KOPT-K1 (cell line): ENCODE data around the gene PDE10A.
"Not testable (repeated sequence)": the region's sequence is repeated elsewhere in the genome, so short reads cannot be mapped to it uniquely, and the experiment has no call there.

Experiments
- H3K27ac ChIP-seq: fragments of 200-600 bp; sonication (generic); 2 replicates; pipeline ENCODE4 v1.5.1; 2016; ENCODE audit warnings: antibody characterized with exemption, mild to moderate bottlenecking, low read depth, low read length; ENCODE audit not compliant: poor library complexity, severe bottlenecking
- H3K36me3 ChIP-seq: fragments of 200-600 bp; sonication (generic); 2 replicates; pipeline ENCODE4 v1.5.1; 2017; ENCODE audit warnings: antibody characterized with exemption, mild to moderate bottlenecking, low read length, moderate library complexity; ENCODE audit not compliant: insufficient read depth
- H3K9me3 ChIP-seq: fragments of 200-600 bp; sonication (generic); 2 replicates; pipeline ENCODE4 v1.5.1; 2017; ENCODE audit warnings: antibody characterized with exemption, low read length, mild to moderate bottlenecking; ENCODE audit not compliant: insufficient read depth, poor library complexity, severe bottlenecking

The PDE10A gene

DNA sequence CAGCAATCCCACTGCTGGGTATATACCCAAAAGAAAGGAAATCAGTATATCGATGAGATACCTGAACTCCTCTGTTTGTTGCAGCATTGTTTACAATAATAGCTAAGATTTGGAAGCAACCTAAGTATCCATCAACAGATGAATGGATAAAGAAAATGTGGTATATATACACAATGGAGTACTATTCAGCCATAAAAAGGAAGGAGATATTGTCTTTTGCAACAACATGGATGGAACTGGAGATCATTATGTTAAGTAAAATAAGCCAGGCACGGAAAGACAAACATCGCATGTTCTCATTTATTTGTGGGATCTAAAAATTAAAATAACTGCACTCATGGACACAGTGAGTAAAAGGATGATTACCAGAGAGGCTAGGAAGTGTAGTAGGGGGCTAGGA is 108.4 kb downstream of the PDE10A start:
- not testable (repeated sequence) for H3K27ac ChIP-seq, H3K9me3 ChIP-seq, H3K36me3 ChIP-seq

DNA sequence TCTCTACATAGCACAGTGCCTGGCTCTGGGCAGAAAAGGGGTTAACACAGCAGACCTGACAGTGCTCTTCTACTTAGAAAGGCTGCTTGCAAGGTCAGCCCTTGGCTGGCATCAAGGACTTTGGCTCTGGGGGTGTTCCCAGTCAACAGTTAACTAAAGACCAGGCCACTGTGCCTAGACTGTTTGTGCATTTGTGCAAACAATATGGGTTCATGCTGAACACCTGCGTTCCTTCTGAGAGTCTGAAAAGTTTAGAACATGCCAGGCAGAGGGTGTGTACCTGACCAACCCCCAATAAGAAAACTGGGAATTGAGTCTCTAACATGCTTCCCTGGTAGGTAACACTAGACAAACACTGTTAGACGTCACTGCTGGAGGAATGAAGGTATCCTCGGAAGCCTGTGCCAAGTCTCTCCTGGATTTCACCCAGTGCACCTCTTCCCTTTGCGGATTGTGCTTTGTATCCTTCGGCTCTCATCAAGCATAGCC is 110.7 kb downstream of the PDE10A start:
- Histone ChIP-seq H3K36me3 (no peaks in the 10 kb centered on the region), H3K27ac (no peak overlapping the region), H3K9me3 (no peaks in the 10 kb centered on the region)

DNA sequence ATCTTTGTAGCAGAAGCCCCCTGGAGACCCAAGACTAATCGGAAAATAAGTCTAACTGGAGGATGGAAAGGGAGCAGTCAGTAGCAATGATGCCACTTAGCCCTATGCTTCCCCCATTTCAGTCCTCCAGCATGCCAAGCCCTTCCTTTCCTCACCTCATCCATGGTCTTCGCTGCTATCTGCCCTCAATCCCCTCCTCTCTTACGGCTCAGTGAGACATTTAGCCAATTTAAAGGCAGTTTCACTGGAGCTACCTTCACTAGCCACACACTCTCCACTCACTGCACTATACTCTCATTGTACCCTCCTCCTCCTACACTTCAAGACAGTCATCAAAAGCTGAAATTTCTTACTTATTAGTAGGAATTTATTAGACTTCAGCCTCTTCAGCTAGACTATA is 111.2 kb downstream of the PDE10A start:
- H3K9me3 ChIP-seq: no peaks in the 10 kb centered on the region
- no peak overlapping the region for H3K27ac ChIP-seq
- H3K36me3 ChIP-seq: no peaks in the 10 kb centered on the region

DNA sequence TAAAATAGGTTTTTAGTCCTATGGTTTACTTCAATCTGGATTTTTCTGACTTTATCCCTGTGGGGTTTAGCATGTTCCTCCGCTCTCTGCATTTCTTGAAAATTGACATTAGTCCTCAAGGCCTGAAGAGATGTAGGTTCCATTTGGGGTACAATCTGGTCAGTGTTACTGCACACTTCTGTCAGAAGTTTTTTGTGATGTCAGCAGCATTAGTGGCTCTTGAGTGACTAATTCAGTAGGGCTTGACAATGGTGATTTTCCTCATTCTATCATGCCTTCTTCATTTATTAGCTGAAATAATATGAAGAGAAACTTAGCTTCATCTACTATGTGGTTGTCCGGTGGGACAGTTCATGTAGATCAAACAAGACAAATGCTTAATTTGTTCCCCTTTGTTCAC is 114.6 kb downstream of the PDE10A start:
- Histone ChIP-seq H3K27ac (no peak overlapping the region), H3K36me3 (no peaks in the 10 kb centered on the region), H3K9me3 (no peaks in the 10 kb centered on the region)

DNA sequence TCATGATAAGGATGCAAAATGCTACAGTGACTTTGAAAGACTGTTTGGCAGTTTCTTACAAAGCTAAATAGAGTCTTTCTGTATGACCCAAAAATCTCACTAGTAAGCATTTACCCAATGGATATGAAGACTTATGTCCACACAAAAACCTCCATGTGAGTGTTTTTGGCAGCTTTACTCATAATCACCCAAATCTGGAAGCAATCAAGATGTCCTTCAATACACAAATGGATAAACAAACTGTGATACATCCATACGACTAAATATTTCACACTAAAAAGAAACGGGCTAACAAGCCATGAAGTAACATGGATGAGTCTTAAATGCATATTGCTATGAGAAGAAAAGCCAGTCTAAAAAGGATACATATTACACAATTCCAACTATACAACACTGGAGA is 117.2 kb downstream of the PDE10A start:
- no peaks in the 10 kb centered on the region for H3K9me3 ChIP-seq
- no peaks in the 10 kb centered on the region for H3K36me3 ChIP-seq
- H3K27ac ChIP-seq: no peak overlapping the region

DNA sequence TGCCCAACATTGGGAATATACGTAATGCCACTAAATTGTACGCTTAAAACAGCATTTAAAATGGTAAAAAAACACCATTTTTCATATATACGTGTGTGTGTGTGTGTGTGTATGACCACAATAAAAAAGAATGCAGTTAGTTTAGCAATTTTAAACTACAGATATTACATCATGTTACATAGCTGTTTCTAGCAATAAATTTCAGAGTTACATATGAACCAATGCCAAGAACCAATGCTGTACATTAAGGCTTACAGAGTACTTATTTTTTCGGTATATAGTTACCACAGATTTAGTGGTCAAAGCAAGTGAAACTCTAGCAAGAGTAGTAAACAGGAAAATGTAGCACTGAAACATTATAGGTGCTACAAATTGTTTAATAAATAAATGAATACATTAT is 119.3 kb downstream of the PDE10A start:
- Histone ChIP-seq H3K36me3 (no peaks in the 10 kb centered on the region), H3K27ac (no peak overlapping the region), H3K9me3 (no peaks in the 10 kb centered on the region)

DNA sequence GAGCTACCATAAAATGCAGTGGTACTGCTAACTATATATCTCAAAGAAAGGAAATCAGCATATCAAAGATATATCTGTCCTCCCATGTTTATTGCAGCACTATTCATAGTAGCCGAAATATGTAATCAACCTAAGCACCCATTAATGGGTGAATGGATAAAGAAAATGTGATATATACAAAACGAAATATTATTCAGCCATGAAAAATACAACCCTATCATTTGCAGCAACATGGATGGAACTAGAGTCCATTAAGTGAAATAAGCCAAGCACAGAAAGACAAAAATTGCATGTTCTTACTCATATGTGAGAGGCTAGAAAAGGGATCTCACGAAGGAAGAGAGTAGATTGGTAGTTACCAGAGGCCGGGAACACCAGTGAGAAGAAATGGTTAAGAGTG is 126.1 kb downstream of the PDE10A start:
- H3K27ac ChIP-seq: no peak overlapping the region

DNA sequence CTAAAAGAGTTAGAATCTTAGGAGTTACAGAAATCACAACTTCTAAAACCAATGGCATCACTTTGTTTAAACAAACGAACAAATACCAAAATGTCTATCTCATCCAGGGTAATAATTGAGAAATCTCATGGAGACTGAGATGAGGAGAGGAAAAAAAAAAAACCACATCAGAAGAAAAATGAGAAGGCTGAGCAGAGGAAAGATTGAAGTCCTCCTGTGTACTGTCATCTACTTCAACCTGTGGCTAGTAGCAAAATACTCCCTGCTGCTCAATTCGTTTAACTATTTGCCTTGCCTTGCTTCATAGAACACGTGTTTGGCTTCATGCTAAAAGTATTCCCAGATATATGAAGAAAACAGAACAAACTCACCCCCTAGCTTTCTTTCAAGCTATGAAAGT is 143.7 kb downstream of the PDE10A start:
- H3K27ac ChIP-seq: no peak overlapping the region
- H3K36me3 ChIP-seq: no peaks in the 10 kb centered on the region
- no peaks in the 10 kb centered on the region for H3K9me3 ChIP-seq

More for the DNA sequence above, 126.1 kb downstream of the PDE10A start:
- Histone ChIP-seq H3K9me3 (no peaks in the 10 kb centered on the region), H3K36me3 (no peaks in the 10 kb centered on the region)

DNA sequence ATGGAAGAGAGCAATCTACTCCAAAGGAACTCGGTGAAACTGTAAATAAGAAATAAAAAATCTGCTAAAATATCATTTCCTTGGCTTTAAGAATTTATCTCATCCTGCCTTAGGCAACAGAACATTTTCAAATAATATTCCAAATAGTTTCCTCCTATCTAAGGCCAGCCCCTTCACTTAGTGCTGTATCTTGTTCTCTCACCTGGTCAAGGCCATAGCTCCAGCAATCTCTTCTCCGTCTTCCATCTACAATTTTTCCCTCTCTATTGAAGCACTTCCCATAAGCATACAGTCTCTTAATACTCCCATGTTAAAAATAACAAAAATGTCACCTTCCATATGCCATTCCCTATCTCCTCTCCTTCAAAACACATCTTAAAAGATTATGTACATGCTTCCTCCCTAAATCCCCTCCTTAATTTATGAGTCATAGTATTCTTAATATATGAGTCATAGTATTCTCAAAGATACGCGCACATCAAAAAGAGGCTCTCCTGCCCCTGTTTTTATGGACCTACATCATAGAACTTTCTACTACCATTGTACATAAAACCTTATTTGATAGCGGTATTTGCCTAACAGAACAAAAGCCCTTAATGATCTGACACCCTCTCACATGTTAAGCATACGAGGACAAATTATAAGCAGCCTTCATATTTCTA is 146.9 kb downstream of the PDE10A start:
- Histone ChIP-seq H3K27ac (no peak overlapping the region), H3K36me3 (no peaks in the 10 kb centered on the region), H3K9me3 (no peaks in the 10 kb centered on the region)

DNA sequence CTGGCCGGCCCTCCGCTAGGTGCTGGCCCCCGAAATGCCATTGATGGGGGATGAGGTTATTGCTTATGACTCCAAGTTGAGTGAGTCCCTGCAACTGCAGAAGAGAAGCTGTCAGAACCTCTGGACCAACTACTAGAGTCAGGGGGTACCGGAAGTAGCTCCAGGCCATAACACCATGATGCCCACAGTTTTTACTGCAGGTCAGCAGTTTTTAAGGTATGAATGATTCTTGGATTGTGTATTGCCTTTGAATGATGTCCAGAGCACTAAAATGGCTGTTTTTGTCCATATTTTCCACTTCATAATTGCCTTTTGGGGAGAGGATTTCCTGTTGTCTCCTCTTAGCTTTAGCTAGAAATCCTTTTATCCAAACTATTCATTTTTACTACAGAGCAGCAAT is 148.4 kb downstream of the PDE10A start:
- no peaks in the 10 kb centered on the region for H3K36me3 ChIP-seq
- H3K27ac ChIP-seq: no peak overlapping the region

DNA sequence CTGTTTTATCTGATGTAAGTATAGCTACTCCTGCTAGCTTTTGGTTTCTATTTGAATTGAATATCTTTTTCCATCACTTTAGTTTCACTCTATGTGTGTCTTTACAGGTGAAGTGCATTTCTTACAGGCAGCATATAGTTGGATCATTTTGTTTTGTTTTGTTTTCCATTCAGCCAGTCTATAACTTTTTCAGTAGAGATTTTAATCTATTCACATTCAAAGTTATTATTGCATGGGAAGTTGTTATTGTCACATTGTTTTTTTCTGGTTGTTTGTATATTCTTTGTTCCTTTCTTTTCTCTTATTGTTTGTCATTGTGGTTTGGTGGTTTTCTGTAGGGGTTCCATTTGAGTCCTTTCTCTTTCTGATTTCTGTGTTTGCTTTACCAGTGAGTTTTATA is 151.2 kb downstream of the PDE10A start:
- Histone ChIP-seq H3K36me3 (no peaks in the 10 kb centered on the region), H3K9me3 (no peaks in the 10 kb centered on the region), H3K27ac (no peak overlapping the region)

More for the DNA sequence above, 148.4 kb downstream of the PDE10A start:
- no peaks in the 10 kb centered on the region for H3K9me3 ChIP-seq

DNA sequence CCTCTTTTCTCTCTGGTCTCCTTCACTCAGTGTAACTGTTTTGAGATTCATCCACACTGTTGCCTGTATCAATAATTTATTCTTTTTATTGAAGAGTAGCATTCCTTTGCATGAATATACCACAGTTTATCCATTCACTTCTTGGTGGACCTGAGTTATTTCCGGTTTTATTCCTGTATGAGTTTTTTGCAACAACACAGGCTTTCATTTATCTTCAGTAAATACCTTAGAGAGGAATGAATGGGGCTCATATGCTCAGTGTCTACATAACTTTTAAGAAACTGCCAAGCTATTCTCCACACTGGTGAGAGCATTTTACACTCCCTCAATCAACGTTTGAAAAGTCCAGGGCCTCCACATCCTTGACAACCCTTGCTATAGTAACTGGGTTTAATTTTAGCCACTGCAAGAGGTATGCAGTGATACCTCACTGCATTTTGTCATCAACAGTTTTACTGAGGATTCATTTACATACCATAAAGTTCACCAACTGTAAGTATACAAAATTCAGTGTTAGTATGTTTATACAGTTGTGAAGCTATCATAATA is 154.6 kb downstream of the PDE10A start:
- Histone ChIP-seq H3K9me3 (no peaks in the 10 kb centered on the region), H3K36me3 (no peaks in the 10 kb centered on the region), H3K27ac (no peak overlapping the region)

DNA sequence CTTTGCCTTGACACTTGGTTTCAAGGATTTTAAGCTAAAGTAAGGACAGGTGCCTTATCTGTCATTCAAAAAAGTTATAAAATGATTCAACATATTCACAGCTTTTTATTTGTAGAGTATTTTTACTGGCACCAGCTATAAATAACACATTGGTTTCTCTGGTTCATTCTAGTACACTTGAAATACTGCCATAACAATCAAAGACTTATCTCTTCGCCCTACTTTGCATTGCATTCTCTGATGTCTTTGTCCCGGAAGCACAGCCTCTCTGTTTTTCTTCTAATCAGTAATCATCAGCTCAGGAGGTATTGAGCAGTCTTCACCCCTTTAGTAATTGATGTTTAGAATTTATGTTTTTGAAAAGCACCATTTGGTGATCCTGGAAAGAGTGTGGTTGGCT is 156.4 kb downstream of the PDE10A start:
- no peak overlapping the region for H3K27ac ChIP-seq

DNA sequence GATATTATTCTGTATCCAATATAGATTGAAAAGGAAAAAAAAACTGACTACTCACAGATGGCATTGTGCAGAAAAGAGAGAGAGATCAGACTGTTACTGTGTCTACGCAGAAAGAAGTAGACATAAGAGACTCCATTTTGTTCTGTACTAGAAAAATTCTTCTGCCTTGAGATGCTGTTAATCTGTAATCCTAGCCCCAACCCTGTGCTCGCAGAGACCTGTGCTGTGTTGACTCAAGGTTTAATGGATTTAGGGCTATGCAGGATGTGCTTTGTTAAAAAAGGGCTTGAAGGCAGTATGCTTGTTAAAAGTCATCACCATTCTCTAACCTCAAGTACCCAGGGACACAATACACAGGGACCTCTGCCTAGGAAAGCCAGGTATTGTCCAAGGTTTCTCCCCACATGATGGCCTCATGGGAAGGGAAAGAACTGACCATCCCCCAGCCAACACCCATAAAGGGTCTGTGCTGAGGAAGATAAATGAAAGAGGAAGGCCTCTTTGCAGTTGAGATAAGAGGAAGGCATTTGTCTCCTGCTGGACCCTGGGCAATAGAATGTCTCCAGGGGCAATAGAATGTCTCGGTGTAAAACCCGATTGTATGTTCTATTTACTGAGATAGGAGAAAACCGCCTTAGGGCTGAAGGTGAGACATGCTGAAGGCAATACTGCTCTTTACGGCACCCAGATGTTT is 162.7 kb downstream of the PDE10A start:
- H3K9me3 ChIP-seq, H3K27ac ChIP-seq, H3K36me3 ChIP-seq: not testable (repeated sequence)

More for the DNA sequence above, 156.4 kb downstream of the PDE10A start:
- Histone ChIP-seq H3K36me3 (no peaks in the 10 kb centered on the region), H3K9me3 (no peaks in the 10 kb centered on the region)

DNA sequence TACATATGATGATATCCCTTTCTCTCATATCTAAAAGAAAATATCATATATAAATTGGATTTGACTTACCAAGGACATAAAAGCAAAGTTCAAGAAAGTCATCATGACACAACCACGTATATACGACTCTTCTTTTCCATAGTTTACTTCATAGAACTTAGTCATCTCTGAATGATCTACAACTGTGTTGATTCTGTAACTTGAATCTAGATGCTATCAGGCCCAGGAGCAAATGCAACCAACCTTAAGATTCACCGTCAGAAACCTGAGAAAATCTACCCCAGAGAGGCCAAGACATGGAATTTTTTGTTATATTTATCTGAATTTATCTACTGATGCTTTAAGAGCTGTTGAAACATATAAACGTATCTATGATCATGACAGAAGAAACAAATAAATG is 165.6 kb downstream of the PDE10A start:
- no peak overlapping the region for H3K27ac ChIP-seq
- no peaks in the 10 kb centered on the region for H3K36me3 ChIP-seq
- H3K9me3 ChIP-seq: no peaks in the 10 kb centered on the region
